CD14-positive monocyte (primary cell): ENCODE results near the gene KRTAP10-6. TPM values are rescaled to one million over a fixed set of nuclear protein-coding genes. Genes with fewer than 3 reads are reported as not detected.

ENCODE experiments used
- DNase-seq, 3 donors: peaks; one replicate each; pipeline ENCODE4 v3.0.0-alpha.2; 2011 to 2022
- H2AFZ ChIP-seq: 2 replicates; pipeline ENCODE4 v1.6.0; 2012; ENCODE audit warnings: mild to moderate bottlenecking, low read depth, low read length, inconsistent platforms; ENCODE audit not compliant: insufficient read depth, poor library complexity, severe bottlenecking
- H3K27ac ChIP-seq, 2 donors: 1 replicate in 1 of 2; 2 replicates in 1 of 2; pipeline ENCODE4 v1.5.1; 2012 to 2013; ENCODE audit warnings: low read length in 2 of 2, control low read depth in 1 of 2, inconsistent platforms in 1 of 2, low read depth in 1 of 2, mild to moderate bottlenecking in 1 of 2
- H3K27me3 ChIP-seq, 2 donors: one replicate each; pipeline versions ENCODE4 v1.6.0 to v1.6.1; 2011 to 2013; ENCODE audit warnings: low read length in 2 of 2; ENCODE audit not compliant: control insufficient read depth in 2 of 2, insufficient read depth in 2 of 2
- H3K36me3 ChIP-seq, 2 donors: replicated peaks in 1 of 2; 1 replicate in 1 of 2; 2 replicates in 1 of 2; pipeline versions ENCODE4 v1.5.1 to v1.6.1; 2012 to 2013; ENCODE audit warnings: low read length in 2 of 2, control low read depth in 1 of 2, inconsistent platforms in 1 of 2, mild to moderate bottlenecking in 1 of 2; ENCODE audit not compliant: insufficient read depth in 2 of 2, control insufficient read depth in 1 of 2
- H3K4me1 ChIP-seq, 2 donors: 1 replicate in 1 of 2; 2 replicates in 1 of 2; pipeline versions ENCODE4 v1.5.1 to v1.6.1; 2012 to 2013; ENCODE audit warnings: low read length in 2 of 2, control low read depth in 1 of 2, inconsistent platforms in 1 of 2, mild to moderate bottlenecking in 1 of 2, moderate library complexity in 1 of 2; ENCODE audit not compliant: insufficient read depth in 2 of 2, control insufficient read depth in 1 of 2
- H3K4me2 ChIP-seq: replicated peaks from 2 replicates; pipeline ENCODE3; 2012; ENCODE audit warnings: low read length, moderate library complexity, mild to moderate bottlenecking; ENCODE audit not compliant: poor library complexity, severe bottlenecking; ENCODE audit errors: extremely low read depth
- H3K4me3 ChIP-seq, 3 experiments: fragments of 200-600 bp in 1 of 3; sonication (generic) in 1 of 3; replicated peaks in 1 of 3; 1 replicate in 2 of 3; 2 replicates in 1 of 3; pipeline ENCODE4 v1.5.1; 2011 to 2013; ENCODE audit warnings: low read length in 3 of 3, mild to moderate bottlenecking in 3 of 3, control low read depth in 2 of 3, low read depth in 2 of 3, inconsistent platforms in 1 of 3, moderate library complexity in 1 of 3
- H3K79me2 ChIP-seq: 2 replicates; pipeline ENCODE4 v1.6.0; 2012; ENCODE audit warnings: mild to moderate bottlenecking, control low read depth, inconsistent platforms, low read length, moderate library complexity; ENCODE audit not compliant: insufficient read depth
- H3K9ac ChIP-seq: 2 replicates; pipeline ENCODE4 v1.6.0; 2017; ENCODE audit warnings: low read length, mild to moderate bottlenecking; ENCODE audit not compliant: insufficient read depth, poor library complexity, severe bottlenecking
- H3K9me3 ChIP-seq, 2 donors: replicated peaks in 1 of 2; 1 replicate in 1 of 2; 2 replicates in 1 of 2; pipeline versions ENCODE4 v1.5.1 to v1.6.1; 2012 to 2013; ENCODE audit warnings: low read length in 2 of 2, control low read depth in 1 of 2; ENCODE audit not compliant: control insufficient read depth in 1 of 2, insufficient read depth in 1 of 2
- H4K20me1 ChIP-seq: 2 replicates; pipeline ENCODE4 v1.6.0; 2012; ENCODE audit warnings: mild to moderate bottlenecking, low read length, control low read depth, moderate library complexity; ENCODE audit not compliant: insufficient read depth
- H3K27ac Mint-ChIP-seq, 7 donors: one replicate each; pipeline ENCODE4 v1.8.0; 2020; ENCODE audit warnings: mild to moderate bottlenecking in 7 of 7, mixed read lengths in 7 of 7, moderate library complexity in 6 of 7, inconsistent platforms in 2 of 7
- H3K27me3 Mint-ChIP-seq, 3 donors: one replicate each; pipeline ENCODE4 v1.8.0; 2021 to 2022; ENCODE audit warnings: low read depth in 3 of 3, mild to moderate bottlenecking in 3 of 3, mixed read lengths in 3 of 3, moderate library complexity in 3 of 3, inconsistent platforms in 1 of 3
- H3K36me3 Mint-ChIP-seq, 2 donors: one replicate each; pipeline ENCODE4 v1.8.0; 2020; ENCODE audit warnings: mixed read lengths in 2 of 2, inconsistent platforms in 1 of 2, mild to moderate bottlenecking in 1 of 2
- H3K4me1 Mint-ChIP-seq: one replicate; pipeline ENCODE4 v1.8.0; 2020; ENCODE audit warnings: mild to moderate bottlenecking, mixed read lengths
- H3K4me3 Mint-ChIP-seq, 2 donors: one replicate each; pipeline ENCODE4 v1.8.0; 2020; ENCODE audit warnings: mild to moderate bottlenecking in 2 of 2, mixed read lengths in 2 of 2, moderate library complexity in 1 of 2
- H3K9me3 Mint-ChIP-seq, 7 donors: one replicate each; pipeline ENCODE4 v1.8.0; 2020 to 2022; ENCODE audit warnings: mixed read lengths in 7 of 7, mild to moderate bottlenecking in 6 of 7, moderate library complexity in 6 of 7, inconsistent platforms in 2 of 7
- WGBS: methylation state at CpG from one replicate; pipeline ENCODE4 v1.1.5; 2013; ENCODE audit warnings: missing lambda C conversion rate; ENCODE audit not compliant: insufficient coverage; 5-methylcytosine and 5-hydroxymethylcytosine counted together
- intact Hi-C, 2 donors: fragments of 100-400 bp; cut with micrococcal nuclease; formaldehyde crosslinking; loops; one replicate each; pipeline versions ENCODE4 v1.15.0 to v1.15.1; 2023
- polyA plus RNA-seq, 3 donors: library from polyadenylated mRNA; depleted of rRNA in 1 of 3; unstranded in 2 of 3; stranded (reverse) in 1 of 3; fragments of 300-500 nt in 2 of 3; fragments of >200 nt in 1 of 3; fragmentation: Illumina TruSeq in 2 of 3; gene quantifications; 1 replicate in 2 of 3; 2 replicates in 1 of 3; pipeline ENCODE4 v1.2.3, GENCODE V29; 2012 to 2021
- TF ChIP-seq, protein P1 (sequence below): fragments of 200-600 bp; IDR thresholded peaks from one replicate; pipeline ENCODE4 v1.8.0; 2022; ENCODE audit warnings: antibody characterized with exemption, mild to moderate bottlenecking

Gene KRTAP10-6
- polyA plus RNA-seq, 3 donors = not detected

DNA sequence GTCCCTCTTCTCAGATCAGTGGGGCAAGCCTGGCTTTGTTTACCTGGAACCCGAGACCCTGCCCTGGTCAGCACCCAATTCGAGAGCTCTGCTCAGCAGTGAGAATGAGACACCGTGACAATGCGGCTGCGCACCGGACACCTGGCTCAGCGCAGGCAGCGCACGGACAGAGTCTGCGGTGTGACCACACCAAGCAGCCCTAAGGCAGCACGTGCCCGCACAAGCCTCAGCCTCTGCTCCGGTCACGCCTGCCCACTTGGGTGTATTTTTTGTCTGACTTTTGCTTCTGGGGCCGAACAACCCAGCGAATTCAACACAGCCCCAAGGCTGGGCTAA, 24.3 kb upstream of the KRTAP10-6 start:
- no peak overlapping the region for H3K4me3 Mint-ChIP-seq
- no peak overlapping the region for H3K27ac ChIP-seq
- no peak overlapping the region for H3K4me2 ChIP-seq
- intact Hi-C loops = no loop called here
- H3K27ac Mint-ChIP-seq = no peak overlapping the region
- no peak overlapping the region for H3K9ac ChIP-seq
- H3K79me2 ChIP-seq = no peaks in the 10 kb centered on the region
- peaks cover 11 to 16% of the 10 kb centered on the region in 2 donors for H3K9me3 ChIP-seq
- H4K20me1 ChIP-seq = no peaks in the 10 kb centered on the region
- H3K9me3 Mint-ChIP-seq = peaks cover 17 to 29% (median 23%) of the 10 kb centered on the region in 7 donors
- H3K36me3 ChIP-seq = no peaks in the 10 kb centered on the region
- H3K4me1 Mint-ChIP-seq = peaks cover 10% of the 10 kb centered on the region
- no peaks in the 10 kb centered on the region for H3K4me1 ChIP-seq
- WGBS = 90% methylated on average over 16 of the region's 16 CpGs
- TF ChIP-seq, protein P1, sequence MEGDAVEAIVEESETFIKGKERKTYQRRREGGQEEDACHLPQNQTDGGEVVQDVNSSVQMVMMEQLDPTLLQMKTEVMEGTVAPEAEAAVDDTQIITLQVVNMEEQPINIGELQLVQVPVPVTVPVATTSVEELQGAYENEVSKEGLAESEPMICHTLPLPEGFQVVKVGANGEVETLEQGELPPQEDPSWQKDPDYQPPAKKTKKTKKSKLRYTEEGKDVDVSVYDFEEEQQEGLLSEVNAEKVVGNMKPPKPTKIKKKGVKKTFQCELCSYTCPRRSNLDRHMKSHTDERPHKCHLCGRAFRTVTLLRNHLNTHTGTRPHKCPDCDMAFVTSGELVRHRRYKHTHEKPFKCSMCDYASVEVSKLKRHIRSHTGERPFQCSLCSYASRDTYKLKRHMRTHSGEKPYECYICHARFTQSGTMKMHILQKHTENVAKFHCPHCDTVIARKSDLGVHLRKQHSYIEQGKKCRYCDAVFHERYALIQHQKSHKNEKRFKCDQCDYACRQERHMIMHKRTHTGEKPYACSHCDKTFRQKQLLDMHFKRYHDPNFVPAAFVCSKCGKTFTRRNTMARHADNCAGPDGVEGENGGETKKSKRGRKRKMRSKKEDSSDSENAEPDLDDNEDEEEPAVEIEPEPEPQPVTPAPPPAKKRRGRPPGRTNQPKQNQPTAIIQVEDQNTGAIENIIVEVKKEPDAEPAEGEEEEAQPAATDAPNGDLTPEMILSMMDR = no peak
- H3K36me3 Mint-ChIP-seq = no peaks in the 10 kb centered on the region
- H3K27me3 Mint-ChIP-seq = peaks cover 3 to 12% (median 4%) of the 10 kb centered on the region in 3 donors
- H3K4me3 ChIP-seq = no peak overlapping the region
- DNase-seq = no peak
- H2AFZ ChIP-seq = no peak overlapping the region
- no peaks in the 10 kb centered on the region for H3K27me3 ChIP-seq

- intact Hi-C loops = no loop called here
- Histone ChIP-seq H3K4me1 (no peaks in the 10 kb centered on the region), H2AFZ (no peak overlapping the region), H4K20me1 (no peaks in the 10 kb centered on the region), H3K27ac (no peak overlapping the region), H3K79me2 (no peaks in the 10 kb centered on the region), H3K9ac (no peak overlapping the region), H3K4me3 (no peak overlapping the region), H3K36me3 (no peaks in the 10 kb centered on the region), H3K27me3 (no peaks in the 10 kb centered on the region), H3K9me3 (peaks cover 16 to 21% of the 10 kb centered on the region in 2 donors), H3K4me2 (no peak overlapping the region)
- DNase-seq = no peak
- peaks cover 22 to 34% (median 26%) of the 10 kb centered on the region in 7 donors for H3K9me3 Mint-ChIP-seq
- no peak overlapping the region for H3K27ac Mint-ChIP-seq
- H3K4me1 Mint-ChIP-seq = peaks cover 10% of the 10 kb centered on the region
- TF ChIP-seq, protein P1 = no peak
- H3K36me3 Mint-ChIP-seq = no peaks in the 10 kb centered on the region
- H3K4me3 Mint-ChIP-seq = no peak overlapping the region
- H3K27me3 Mint-ChIP-seq = peaks cover 3 to 12% (median 4%) of the 10 kb centered on the region in 3 donors
- 90% methylated on average over 16 of the region's 17 CpGs for WGBS
Observed at GRCh38 chr21:44615911-44616590, 23.7 kb upstream of the KRTAP10-6 start.
